Sciatic nerve (tissue), 2 donors: ENCODE data around the gene GPS1. TPM values are rescaled to one million over a fixed set of nuclear protein-coding genes. Genes with fewer than 3 reads are reported as not detected.

Experiments used
- ATAC-seq: fragments of 200-7000 bp; cut with Tn5 transposase; one replicate; pipeline ENCODE4 v1.9.1; 2020; ENCODE audit warnings: mild to moderate bottlenecking, moderate library complexity
- DNase-seq: peaks from one replicate; pipeline ENCODE4 v3.0.0-alpha.2; 2020; ENCODE audit warnings: low spot score
- intact Hi-C: fragments of 100-400 bp; cut with DNase I; formaldehyde crosslinking; loops from one replicate; pipeline ENCODE4 v1.14.2; 2022
- total RNA-seq: library from RNA; stranded (reverse); fragmentation: NEBNext Ultra II Directional; extraction: Animal tissue kit (Norgen Biotek cat#: 25700); gene quantifications from one replicate; pipeline ENCODE4 v1.2.1, GENCODE V29; 2021
- donor health status: DM: no; HTN: no; CAD: no.
- donor health status: DM: no; HTN: no; CAD: no.

GPS1 gene
- total RNA-seq, 1 donor from 2014 or later: 68.2 TPM

DNA sequence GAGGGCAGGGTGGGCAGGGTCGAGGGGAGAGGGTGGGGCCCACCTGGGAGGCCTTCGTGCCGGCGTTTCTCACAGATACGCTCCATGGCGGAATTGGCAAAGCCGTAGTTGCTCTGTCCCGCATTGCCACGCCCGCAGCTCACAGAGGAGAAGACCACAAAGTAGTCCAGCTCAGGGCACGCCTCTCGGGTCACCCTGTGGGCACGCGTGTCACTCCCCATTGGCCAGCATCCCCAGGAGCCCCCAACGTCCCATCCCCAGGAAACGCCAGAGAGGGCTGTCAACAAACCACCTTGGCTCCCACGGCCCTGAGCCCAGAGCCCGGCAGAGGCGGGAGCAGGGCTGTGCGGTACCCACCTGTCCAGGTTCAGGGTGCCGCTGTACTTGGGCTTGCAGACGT lies 30.3 kb downstream of the GPS1 start:
- DNase-seq (no peak), ATAC-seq (no peak)
- intact Hi-C loops: loop anchor here (10.0 kb wide), 1 partner anchor 47 kb away; the partner anchor contains the start of genes DCXR and RAC3

DNA sequence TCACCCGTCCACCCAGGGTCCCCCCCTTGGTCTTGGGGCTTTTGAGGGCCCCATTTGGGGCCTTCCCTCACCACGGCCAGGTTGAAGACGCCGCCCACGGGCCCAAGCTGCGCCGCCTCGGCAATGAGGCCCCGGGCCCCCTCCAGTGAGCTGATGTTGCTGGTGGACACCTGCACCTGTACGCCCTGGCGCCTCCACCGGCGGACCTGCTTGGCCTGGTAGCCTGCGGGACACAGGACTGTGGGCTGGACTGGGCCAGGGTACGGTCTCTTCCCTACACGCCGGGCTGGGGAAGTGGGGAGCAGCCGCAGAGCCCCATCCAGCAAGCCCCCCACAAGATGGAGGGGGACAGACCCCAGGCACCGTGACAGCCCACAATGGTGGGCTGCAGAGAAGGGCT lies 30.8 kb downstream of the GPS1 start:
- no peak for DNase-seq
- intact Hi-C loops: loop anchor here (10.0 kb wide), 1 partner anchor 48 kb away; the partner anchor contains the start of genes DCXR and RAC3
- no peak for ATAC-seq

DNA sequence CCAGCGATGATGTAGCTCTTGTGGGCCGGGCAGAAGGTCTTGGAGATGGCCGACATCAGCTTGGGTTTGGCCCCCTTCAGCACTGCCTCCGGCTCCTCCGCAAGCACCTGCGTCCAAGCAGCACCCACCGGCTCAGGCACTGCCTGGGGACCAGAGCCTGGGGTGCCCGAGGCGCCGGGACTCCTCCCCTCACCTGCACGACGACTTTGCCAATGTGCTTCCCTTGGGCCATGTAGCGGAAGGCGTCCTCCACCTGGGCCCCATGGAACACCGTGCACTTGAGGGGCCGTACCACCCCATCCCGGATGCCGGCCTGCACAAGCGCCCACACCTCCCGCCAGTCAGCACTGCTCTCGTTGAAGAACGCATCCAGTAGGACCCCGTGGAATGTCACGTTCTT lies 31.3 kb downstream of the GPS1 start:
- DNase-seq: no peak
- no peak for ATAC-seq
- intact Hi-C loops: loop anchor here (10.0 kb wide), 1 partner anchor 48 kb away; the partner anchor contains the start of genes DCXR and RAC3

GRCh38 chr17:82083533-82084359 lies 32.0 kb downstream of the GPS1 start:
- ATAC-seq (no peak), DNase-seq (no peak)
- intact Hi-C loops: loop anchor here (10.0 kb wide), 1 partner anchor 49 kb away; the partner anchor contains the start of genes DCXR and RAC3

DNA sequence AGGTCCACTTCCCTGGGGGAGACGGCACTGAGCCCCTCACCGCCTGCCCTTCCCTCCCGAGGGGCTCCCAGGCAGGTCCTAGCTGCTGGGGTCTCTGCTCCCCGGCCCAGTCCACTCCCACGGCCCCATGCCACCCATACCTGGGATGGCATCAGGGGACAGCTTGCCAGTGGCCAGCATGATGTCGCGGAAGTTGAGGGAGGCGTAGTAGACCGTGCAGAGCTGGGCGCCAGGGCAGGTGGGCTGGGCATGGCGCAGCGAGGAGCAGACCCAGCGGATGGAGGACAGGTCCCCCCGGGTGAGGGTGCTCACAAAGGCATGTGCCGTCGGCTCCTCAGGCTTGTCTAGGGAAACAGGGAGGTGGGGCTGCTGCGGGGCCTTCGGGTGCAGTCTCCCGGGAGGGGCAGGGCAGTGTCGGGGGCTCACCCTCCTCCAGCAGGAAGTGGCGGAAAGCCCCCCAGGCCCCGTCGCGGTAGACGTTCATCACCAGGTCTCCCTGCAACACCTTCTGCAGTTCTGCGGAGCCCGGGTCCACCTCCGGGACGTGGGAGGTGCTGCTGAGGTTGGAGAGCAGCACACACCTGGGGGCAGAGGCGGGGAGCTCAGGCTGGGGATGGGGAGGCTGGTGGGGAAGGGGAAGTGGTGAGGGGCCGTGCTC lies 32.8 kb downstream of the GPS1 start:
- DNase-seq: no peak
- intact Hi-C loops: loop anchor here (10.0 kb wide), 1 partner anchor 50 kb away; the partner anchor contains the start of genes DCXR and RAC3

DNA sequence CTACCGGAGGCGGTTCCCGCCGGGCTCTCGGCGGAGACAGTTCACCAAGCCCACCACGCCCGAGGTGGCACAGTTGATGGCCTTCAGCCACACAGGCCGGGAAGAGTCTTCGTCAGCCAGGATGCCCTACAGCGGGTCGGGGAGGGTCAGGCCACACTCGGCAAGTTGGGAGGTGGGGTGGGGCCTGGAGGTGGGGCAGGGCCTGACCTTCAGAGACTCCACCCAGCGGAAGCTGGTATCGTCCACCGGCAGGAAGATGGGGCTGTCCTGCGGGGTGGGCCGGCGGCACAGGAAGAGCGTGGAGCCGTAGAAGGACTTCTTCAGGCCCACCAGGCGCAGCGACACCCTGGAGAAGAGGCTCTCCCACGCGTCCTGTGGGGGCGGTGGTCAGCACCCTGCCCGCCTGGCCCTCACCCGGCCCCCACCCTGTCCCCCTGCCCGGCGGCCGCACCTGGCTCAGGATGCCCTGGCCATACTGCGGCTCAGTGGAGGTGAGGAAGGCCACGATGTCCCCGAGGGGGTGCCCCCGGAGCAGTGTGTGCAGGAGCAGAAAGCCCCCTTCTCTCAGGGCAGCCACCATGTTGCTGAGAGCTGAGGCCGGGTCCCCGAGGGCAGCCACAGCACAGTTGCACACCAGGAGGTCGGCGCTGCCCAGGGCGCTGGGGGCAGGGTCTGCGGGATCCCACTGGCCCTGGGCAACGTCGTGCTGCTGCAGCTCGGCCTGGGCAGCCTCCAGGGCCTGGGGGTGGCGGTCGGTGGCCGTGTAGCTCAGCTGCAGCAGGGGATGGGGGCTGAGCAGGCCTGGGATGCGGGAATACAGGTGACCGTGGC lies 33.5 kb downstream of the GPS1 start:
- ATAC-seq (no peak), DNase-seq (no peak)
- intact Hi-C loops: loop anchor here (10.0 kb wide), 1 partner anchor 50 kb away; the partner anchor contains the start of genes DCXR and RAC3

More for the DNA sequence above, 32.8 kb downstream of the GPS1 start:
- ATAC-seq: no peak

GRCh38 chr17:82085931-82086764 lies 34.5 kb downstream of the GPS1 start:
- intact Hi-C loops: loop anchor here (10.0 kb wide), 1 partner anchor 51 kb away; the partner anchor contains the start of genes DCXR and RAC3
- ATAC-seq (no peak), DNase-seq (no peak)

GRCh38 chr17:82086941-82087906 lies 35.5 kb downstream of the GPS1 start:
- intact Hi-C loops: loop anchor here (10.0 kb wide), 1 partner anchor 52 kb away; the partner anchor contains the start of genes DCXR and RAC3
- no peak for DNase-seq

DNA sequence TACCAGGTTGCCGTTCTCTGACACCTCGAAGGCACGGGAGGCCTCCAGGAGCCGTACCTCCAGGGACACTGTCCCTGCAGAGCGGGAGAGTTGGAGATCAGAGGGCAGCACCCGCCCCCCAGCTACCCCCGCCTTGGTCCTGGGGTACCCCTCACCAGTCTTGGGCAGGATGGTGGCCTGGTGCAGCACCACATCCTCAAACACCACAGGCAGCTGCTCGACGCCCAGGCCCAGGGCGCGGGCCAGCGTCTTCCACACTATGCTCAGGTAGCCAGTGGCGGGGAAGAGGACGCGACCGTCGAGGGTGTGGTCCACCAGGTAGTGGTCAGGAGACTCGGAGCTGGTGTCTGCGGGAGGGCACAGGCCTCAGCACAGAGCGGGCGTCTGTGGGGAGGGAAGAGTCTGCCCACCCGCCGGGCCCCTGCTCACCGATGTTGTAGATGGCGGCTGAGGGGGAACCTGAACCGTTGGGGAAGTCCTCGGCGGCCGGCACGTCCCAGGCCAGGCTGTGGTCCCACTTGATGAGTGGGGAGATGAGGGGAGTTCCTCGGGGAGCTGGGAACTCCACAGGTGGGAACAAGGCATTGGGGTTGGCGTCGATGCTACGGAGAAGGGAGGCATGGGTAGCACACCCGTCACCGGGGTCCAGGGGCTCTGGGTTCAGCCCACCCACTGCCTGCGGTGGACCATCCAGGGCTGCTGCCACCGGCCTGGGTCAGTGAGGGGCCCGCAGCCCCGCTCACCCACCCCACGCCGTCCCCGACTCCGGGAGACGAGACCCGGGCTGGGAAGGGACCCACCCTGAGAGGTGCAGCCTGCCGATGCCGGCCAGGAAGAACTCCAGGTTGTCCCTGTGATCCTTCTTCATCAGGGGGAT lies 36.5 kb downstream of the GPS1 start:
- intact Hi-C loops: loop anchor here (10.0 kb wide), 1 partner anchor 53 kb away; the partner anchor contains the start of genes DCXR and RAC3

More at GRCh38 chr17:82086941-82087906, 35.5 kb downstream of the GPS1 start:
- no peak for ATAC-seq

GRCh38 chr17:82088838-82089722 lies 37.4 kb downstream of the GPS1 start:
- ATAC-seq (no peak), DNase-seq (no peak)
- intact Hi-C loops: loop anchor here (10.0 kb wide), 1 partner anchor 54 kb away; the partner anchor contains the start of genes DCXR and RAC3

More for the DNA sequence above, 36.5 kb downstream of the GPS1 start:
- DNase-seq: no peak
- no peak for ATAC-seq

GRCh38 chr17:82089723-82090548 lies 38.2 kb downstream of the GPS1 start:
- intact Hi-C loops: loop anchor here (10.0 kb wide), 1 partner anchor 55 kb away; the partner anchor contains the start of genes DCXR and RAC3
- ATAC-seq (no peak), DNase-seq (no peak)

GRCh38 chr17:82090549-82091263 lies 39.0 kb downstream of the GPS1 start:
- intact Hi-C loops: no loop called here
- no peak for ATAC-seq
- DNase-seq: no peak
